Neural cell (in vitro differentiated cells): Measurements from ENCODE around the gene ERMN.

ENCODE experiments used
- EP300 ChIP-seq: fragments of 450-650 bp; conservative IDR thresholded peaks from 2 replicates; pipeline ENCODE4 v1.6.1; 2014; ENCODE audit warnings: antibody characterized with exemption, mild to moderate bottlenecking, moderate library complexity; ENCODE audit not compliant: poor library complexity, severe bottlenecking
- EZH2 ChIP-seq: fragments of 200-600, 300-800 bp; shearing (Covaris generic), sonication (generic); IDR thresholded peaks from 2 replicates; pipeline ENCODE4 v1.6.1; 2014; ENCODE audit warnings: antibody characterized with exemption, low read length, borderline replicate concordance, mild to moderate bottlenecking; ENCODE audit not compliant: insufficient read depth, poor library complexity, severe bottlenecking
- POLR2AphosphoS5 ChIP-seq: IDR thresholded peaks from 2 replicates; pipeline ENCODE4 v1.6.1; 2012
- RAD21 ChIP-seq: fragments of 450-650 bp; conservative IDR thresholded peaks from 2 replicates; pipeline ENCODE4 v1.6.1; 2014; ENCODE audit warnings: antibody characterized with exemption, mild to moderate bottlenecking, moderate library complexity
- SMC3 ChIP-seq: fragments of 450-650 bp; conservative IDR thresholded peaks from 2 replicates; pipeline ENCODE4 v1.6.1; 2014; ENCODE audit warnings: antibody characterized with exemption, mild to moderate bottlenecking, moderate library complexity; ENCODE audit not compliant: poor library complexity
- TAF1 ChIP-seq: IDR thresholded peaks from 2 replicates; pipeline ENCODE4 v1.6.1; 2012; ENCODE audit warnings: low read depth
- TF ChIP-seq, protein P1 (sequence below): fragments of 450-650 bp; IDR thresholded peaks from 2 replicates; pipeline ENCODE4 v1.5.1; 2014; ENCODE audit warnings: antibody characterized with exemption, mild to moderate bottlenecking, moderate library complexity; ENCODE audit not compliant: poor library complexity, severe bottlenecking

DNA sequence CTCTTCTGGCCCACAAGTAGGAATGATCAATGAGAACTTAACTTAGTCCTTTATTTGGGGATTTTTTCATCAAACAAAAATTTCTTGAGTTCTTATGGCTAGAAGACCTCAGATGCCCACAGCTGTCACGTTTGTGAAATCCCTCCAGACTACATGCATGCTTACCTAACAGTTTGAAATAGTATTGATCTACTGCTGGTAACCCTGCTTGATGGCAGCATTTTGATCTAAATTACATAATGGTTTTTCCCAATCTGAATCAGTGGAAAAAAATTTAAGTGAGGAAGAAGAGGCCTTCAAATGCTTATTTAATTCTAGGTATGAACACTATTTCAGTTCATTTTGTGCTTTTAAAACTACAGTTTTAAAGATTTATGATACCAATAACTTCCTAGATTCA lies 13.9 kb downstream of the ERMN start:
- TF ChIP-seq POLR2AphosphoS5 (no peak), TAF1 (no peak), EZH2 (no peak), EP300 (no peak), SMC3 (no peak), RAD21 (no peak)
- TF ChIP-seq, protein P1, sequence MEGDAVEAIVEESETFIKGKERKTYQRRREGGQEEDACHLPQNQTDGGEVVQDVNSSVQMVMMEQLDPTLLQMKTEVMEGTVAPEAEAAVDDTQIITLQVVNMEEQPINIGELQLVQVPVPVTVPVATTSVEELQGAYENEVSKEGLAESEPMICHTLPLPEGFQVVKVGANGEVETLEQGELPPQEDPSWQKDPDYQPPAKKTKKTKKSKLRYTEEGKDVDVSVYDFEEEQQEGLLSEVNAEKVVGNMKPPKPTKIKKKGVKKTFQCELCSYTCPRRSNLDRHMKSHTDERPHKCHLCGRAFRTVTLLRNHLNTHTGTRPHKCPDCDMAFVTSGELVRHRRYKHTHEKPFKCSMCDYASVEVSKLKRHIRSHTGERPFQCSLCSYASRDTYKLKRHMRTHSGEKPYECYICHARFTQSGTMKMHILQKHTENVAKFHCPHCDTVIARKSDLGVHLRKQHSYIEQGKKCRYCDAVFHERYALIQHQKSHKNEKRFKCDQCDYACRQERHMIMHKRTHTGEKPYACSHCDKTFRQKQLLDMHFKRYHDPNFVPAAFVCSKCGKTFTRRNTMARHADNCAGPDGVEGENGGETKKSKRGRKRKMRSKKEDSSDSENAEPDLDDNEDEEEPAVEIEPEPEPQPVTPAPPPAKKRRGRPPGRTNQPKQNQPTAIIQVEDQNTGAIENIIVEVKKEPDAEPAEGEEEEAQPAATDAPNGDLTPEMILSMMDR = no peak
